ENCODE measurements around the gene CDH4.
A peak's percentile ranks its signal among the peaks of the same experiment; 100 is the strongest.

CDH4 gene

DNA sequence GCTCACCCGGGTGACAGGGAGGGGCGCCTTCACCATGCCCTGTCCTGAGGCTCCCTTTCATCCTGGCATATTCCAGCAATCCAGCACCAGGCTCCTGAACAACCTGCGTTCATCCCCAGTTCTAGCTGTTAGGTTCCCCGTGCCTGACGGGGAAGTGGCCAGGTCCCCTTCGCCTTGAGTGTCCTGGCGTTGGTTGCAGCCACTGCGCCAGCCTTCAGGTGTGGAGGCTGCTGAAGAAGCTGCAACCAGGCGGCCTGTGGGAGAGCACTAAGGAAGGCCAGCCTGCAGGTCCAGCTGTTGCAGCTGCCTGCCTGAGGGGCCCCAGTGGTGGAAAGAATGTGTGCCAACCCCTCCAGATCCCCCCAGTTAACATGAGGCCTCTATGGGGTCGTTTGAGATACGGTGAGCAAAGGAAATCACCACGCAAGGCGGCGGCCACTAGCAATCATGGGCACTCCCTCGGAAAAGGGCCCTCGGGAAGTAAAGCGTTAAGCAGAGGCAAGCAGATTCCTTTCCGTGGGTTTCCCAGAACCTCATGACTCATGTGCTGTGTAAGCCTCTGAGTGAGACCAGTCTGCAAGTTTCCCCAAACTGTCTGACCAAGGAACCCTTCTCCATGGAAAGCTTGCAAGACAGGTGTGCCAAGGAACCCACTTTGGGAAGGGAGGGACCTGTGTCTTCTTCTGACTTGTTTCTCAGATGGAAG, 492.8 kb downstream of the CDH4 start:
- H3K9me3 ChIP-seq (replicated peaks; ENCODE audit: low read length), result no peaks in the 10 kb centered on the region
- H3K4me3 ChIP-seq (ENCODE audit: low read length), result no peak overlapping the region
- H3K4me2 ChIP-seq (ENCODE audit: low read length), result no peak overlapping the region
- peaks cover 24% of the 10 kb centered on the region for H3K4me1 ChIP-seq (ENCODE audit: control insufficient read depth, insufficient read depth, low read length)
- H3K36me3 ChIP-seq (ENCODE audit: insufficient read depth, low read length), result peaks cover 6% of the 10 kb centered on the region
- H3K27me3 ChIP-seq (ENCODE audit: control insufficient read depth, insufficient read depth, low read length), result no peaks in the 10 kb centered on the region
- no peak overlapping the region for H3K9ac ChIP-seq (ENCODE audit: low read depth, low read length)

GRCh38 chr20:61745397-61746146, 493.5 kb downstream of the CDH4 start:
- peaks cover 24% of the 10 kb centered on the region for H3K4me1 ChIP-seq (ENCODE audit: control insufficient read depth, insufficient read depth, low read length)
- no peaks in the 10 kb centered on the region for H3K27me3 ChIP-seq (ENCODE audit: control insufficient read depth, insufficient read depth, low read length)
- H3K4me2 ChIP-seq (ENCODE audit: low read length), result no peak overlapping the region
- H3K4me3 ChIP-seq (ENCODE audit: low read length), result no peak overlapping the region
- H3K36me3 ChIP-seq (ENCODE audit: insufficient read depth, low read length), result peaks cover 6% of the 10 kb centered on the region
- no peak overlapping the region for H3K9ac ChIP-seq (ENCODE audit: low read depth, low read length)
- H3K9me3 ChIP-seq (replicated peaks; ENCODE audit: low read length), result no peaks in the 10 kb centered on the region

DNA sequence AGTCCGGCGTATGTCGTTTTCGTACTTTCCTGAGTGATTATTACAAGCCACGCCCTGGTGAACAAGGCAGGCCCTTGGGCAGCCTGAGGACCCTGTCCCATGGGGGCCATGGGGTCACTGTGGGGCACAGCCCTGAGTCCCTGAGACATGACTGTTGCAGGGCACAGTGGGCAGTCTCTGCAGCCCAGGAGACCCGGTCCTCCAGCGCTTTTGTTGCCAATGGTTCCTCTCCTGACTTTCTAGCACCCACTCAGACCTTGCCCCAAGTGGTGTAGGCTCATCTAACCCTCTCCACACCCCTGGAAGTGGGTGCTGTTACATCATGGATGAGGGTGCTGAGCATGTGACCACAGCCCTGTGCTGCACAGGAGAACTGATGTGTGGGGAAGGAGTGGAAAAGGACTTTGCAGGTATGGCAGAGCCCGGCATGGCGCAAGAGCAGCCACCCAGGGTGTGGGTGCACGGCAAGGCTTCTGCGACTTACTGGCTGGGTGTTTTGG, 494.1 kb downstream of the CDH4 start:
- Histone ChIP-seq H3K9ac (ENCODE audit: low read depth, low read length) (no peak overlapping the region), H3K4me2 (ENCODE audit: low read length) (no peak overlapping the region), H3K36me3 (ENCODE audit: insufficient read depth, low read length) (peaks cover 6% of the 10 kb centered on the region), H3K27me3 (ENCODE audit: control insufficient read depth, insufficient read depth, low read length) (no peaks in the 10 kb centered on the region), H3K4me3 (ENCODE audit: low read length) (no peak overlapping the region), H3K9me3 (replicated peaks; ENCODE audit: low read length) (no peaks in the 10 kb centered on the region), H3K4me1 (ENCODE audit: control insufficient read depth, insufficient read depth, low read length) (peaks cover 24% of the 10 kb centered on the region)

- no peaks in the 10 kb centered on the region for H3K9me3 ChIP-seq (replicated peaks; ENCODE audit: low read length)
- no peak overlapping the region for H3K4me3 ChIP-seq (ENCODE audit: low read length)
- H3K27me3 ChIP-seq (ENCODE audit: control insufficient read depth, insufficient read depth, low read length), result no peaks in the 10 kb centered on the region
- H3K4me1 ChIP-seq (ENCODE audit: control insufficient read depth, insufficient read depth, low read length), result peaks cover 24% of the 10 kb centered on the region
- no peak overlapping the region for H3K4me2 ChIP-seq (ENCODE audit: low read length)
- H3K9ac ChIP-seq (ENCODE audit: low read depth, low read length), result no peak overlapping the region
- peaks cover 6% of the 10 kb centered on the region for H3K36me3 ChIP-seq (ENCODE audit: insufficient read depth, low read length)
These were observed 494.7 kb downstream of the CDH4 start for GRCh38 chr20:61746781-61747180.

- Histone ChIP-seq H3K4me2 (ENCODE audit: low read length) (peak overlapping the region; percentile 44), H3K4me3 (ENCODE audit: low read length) (no peak overlapping the region), H3K9me3 (replicated peaks; ENCODE audit: low read length) (no peaks in the 10 kb centered on the region)
These were observed 496.3 kb downstream of the CDH4 start for GRCh38 chr20:61748376-61748775.

GRCh38 chr20:61749406-61750075, 497.5 kb downstream of the CDH4 start:
- Histone ChIP-seq H3K4me1 (ENCODE audit: control insufficient read depth, insufficient read depth, low read length) (peaks cover 39% of the 10 kb centered on the region), H3K4me2 (ENCODE audit: low read length) (peak overlapping the region; percentile 51), H3K4me3 (ENCODE audit: low read length) (no peak overlapping the region), H3K36me3 (ENCODE audit: insufficient read depth, low read length) (peaks cover 6% of the 10 kb centered on the region), H3K9me3 (replicated peaks; ENCODE audit: low read length) (no peaks in the 10 kb centered on the region), H3K27me3 (ENCODE audit: control insufficient read depth, insufficient read depth, low read length) (no peaks in the 10 kb centered on the region), H3K9ac (ENCODE audit: low read depth, low read length) (no peak overlapping the region)

More at GRCh38 chr20:61748376-61748775, 496.3 kb downstream of the CDH4 start:
- Histone ChIP-seq H3K36me3 (ENCODE audit: insufficient read depth, low read length) (peaks cover 6% of the 10 kb centered on the region), H3K27me3 (ENCODE audit: control insufficient read depth, insufficient read depth, low read length) (no peaks in the 10 kb centered on the region), H3K4me1 (ENCODE audit: control insufficient read depth, insufficient read depth, low read length) (peaks cover 30% of the 10 kb centered on the region), H3K9ac (ENCODE audit: low read depth, low read length) (no peak overlapping the region)

GRCh38 chr20:61750093-61750492, 498.0 kb downstream of the CDH4 start:
- Histone ChIP-seq H3K9ac (ENCODE audit: low read depth, low read length) (no peak overlapping the region), H3K4me3 (ENCODE audit: low read length) (no peak overlapping the region), H3K9me3 (replicated peaks; ENCODE audit: low read length) (no peaks in the 10 kb centered on the region), H3K4me2 (ENCODE audit: low read length) (no peak overlapping the region), H3K36me3 (ENCODE audit: insufficient read depth, low read length) (peaks cover 6% of the 10 kb centered on the region), H3K4me1 (ENCODE audit: control insufficient read depth, insufficient read depth, low read length) (peaks cover 35% of the 10 kb centered on the region), H3K27me3 (ENCODE audit: control insufficient read depth, insufficient read depth, low read length) (no peaks in the 10 kb centered on the region)

DNA sequence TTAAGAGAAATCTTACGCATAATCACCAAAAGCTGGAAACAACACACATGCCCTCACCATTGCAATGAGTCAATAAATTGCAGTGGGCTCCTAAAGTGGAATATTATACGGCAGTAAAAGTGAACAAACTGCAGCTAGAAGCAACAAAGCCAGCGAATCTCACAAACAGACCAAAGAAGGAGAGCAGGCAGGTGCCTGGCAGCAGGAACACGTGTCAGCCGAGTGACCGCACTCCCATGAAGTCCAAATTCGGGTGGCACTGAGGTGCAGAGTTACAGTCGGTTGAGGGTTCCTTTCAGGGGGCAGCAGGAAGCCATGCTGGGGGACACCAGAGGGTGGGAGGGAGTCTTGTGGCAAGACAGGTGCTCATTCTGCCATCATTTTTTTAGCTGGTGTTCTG, 500.5 kb downstream of the CDH4 start:
- Histone ChIP-seq H3K27me3 (ENCODE audit: control insufficient read depth, insufficient read depth, low read length) (no peaks in the 10 kb centered on the region), H3K4me2 (ENCODE audit: low read length) (no peak overlapping the region), H3K4me3 (ENCODE audit: low read length) (no peak overlapping the region)

DNA sequence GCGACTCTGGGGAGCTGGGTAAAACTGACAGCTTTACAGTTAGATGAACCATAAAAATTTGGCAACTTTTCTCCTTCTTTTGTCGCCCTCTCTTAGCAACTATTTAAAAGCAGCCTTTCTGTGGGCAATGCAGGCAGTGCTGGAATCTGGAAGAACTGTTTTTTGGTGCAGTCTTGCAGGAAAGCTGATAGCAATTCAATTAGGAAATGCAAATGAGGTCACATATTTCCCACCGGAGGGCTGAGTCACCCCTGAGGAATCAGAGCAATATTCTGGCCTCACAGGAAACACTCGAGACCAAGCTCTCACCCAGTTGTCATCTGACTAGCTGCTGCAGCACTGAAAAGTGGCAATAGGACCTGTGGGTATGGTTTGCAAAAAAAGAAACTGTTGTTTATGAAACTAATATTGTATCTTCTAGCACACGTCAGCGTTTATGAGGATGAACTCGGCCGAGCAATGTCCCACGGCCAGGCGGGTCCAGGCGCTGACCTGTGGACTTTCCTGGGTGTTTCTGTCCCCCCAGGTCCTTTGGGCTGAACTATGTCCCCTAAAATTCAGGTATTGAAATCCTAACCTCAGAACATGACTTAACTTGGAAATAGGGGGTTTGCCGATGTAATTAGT, 501.4 kb downstream of the CDH4 start:
- Histone ChIP-seq H3K4me3 (ENCODE audit: low read length) (no peak overlapping the region), H3K4me1 (ENCODE audit: control insufficient read depth, insufficient read depth, low read length) (peaks cover 29% of the 10 kb centered on the region), H3K4me2 (ENCODE audit: low read length) (peak overlapping the region; percentile 17), H3K9ac (ENCODE audit: low read depth, low read length) (no peak overlapping the region), H3K9me3 (replicated peaks; ENCODE audit: low read length) (no peaks in the 10 kb centered on the region), H3K27me3 (ENCODE audit: control insufficient read depth, insufficient read depth, low read length) (no peaks in the 10 kb centered on the region), H3K36me3 (ENCODE audit: insufficient read depth, low read length) (peaks cover 3% of the 10 kb centered on the region)

More for the DNA sequence above, 500.5 kb downstream of the CDH4 start:
- H3K4me1 ChIP-seq (ENCODE audit: control insufficient read depth, insufficient read depth, low read length), result peaks cover 30% of the 10 kb centered on the region
- no peaks in the 10 kb centered on the region for H3K9me3 ChIP-seq (replicated peaks; ENCODE audit: low read length)
- peaks cover 3% of the 10 kb centered on the region for H3K36me3 ChIP-seq (ENCODE audit: insufficient read depth, low read length)
- no peak overlapping the region for H3K9ac ChIP-seq (ENCODE audit: low read depth, low read length)

DNA sequence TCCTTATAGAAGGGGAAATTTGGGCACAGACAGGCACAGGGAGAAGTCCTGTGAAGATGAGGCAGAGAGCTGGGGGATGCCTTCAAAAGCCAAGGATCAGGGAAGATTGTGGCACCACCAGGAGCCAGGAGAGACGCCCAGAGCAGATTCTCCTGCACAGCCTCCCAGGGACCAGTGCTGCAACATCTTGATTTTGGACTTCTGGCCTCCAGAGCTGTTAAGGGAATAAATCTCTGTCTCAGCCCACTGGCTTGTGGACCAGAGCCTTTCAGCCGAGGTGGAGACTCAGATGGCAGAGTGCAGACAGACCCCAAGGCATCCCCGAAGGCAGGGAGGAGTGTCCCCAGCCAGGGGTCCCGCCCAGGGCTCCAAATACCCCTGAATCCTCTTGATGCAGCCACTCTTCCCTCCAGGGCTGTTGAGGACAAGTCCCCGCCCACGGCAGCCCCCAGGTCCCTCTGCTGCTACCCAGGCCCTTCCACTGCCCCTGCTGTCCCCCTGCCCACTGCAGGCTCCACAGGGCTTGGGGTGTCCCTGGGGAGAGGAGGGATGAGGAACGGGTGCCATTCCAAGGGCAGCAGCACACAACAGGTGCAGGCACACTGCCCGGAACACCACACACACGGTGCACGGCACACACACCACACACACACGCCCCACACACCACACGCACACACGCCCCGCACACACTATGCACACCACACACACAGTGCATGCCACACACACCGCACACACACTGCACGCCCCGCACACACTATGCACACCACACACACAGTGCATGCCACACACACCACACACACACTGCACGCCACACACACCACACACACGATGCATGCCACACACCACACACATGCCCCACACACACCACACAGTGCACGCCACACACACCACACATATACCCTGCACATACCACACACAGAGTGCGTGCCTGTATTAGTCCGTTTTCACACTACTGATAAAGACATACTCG, 502.2 kb downstream of the CDH4 start:
- H3K9ac ChIP-seq (ENCODE audit: low read depth, low read length), result no peak overlapping the region

More for the DNA sequence above, 502.2 kb downstream of the CDH4 start:
- peaks cover 24% of the 10 kb centered on the region for H3K4me1 ChIP-seq (ENCODE audit: control insufficient read depth, insufficient read depth, low read length)
- no peak overlapping the region for H3K4me3 ChIP-seq (ENCODE audit: low read length)
- peak overlapping the region; percentile 17 for H3K4me2 ChIP-seq (ENCODE audit: low read length)
- H3K36me3 ChIP-seq (ENCODE audit: insufficient read depth, low read length), result peaks cover 3% of the 10 kb centered on the region
- no peaks in the 10 kb centered on the region for H3K27me3 ChIP-seq (ENCODE audit: control insufficient read depth, insufficient read depth, low read length)
- no peaks in the 10 kb centered on the region for H3K9me3 ChIP-seq (replicated peaks; ENCODE audit: low read length)
